H1 (cell line): ENCODE data around the gene OR4K13. TPM values are rescaled to one million over a fixed set of nuclear protein-coding genes. Genes with fewer than 3 reads are reported as not detected.

Experiments used
- BACH1 ChIP-seq: IDR thresholded peaks from 2 replicates; pipeline ENCODE4 v1.6.1; 2012; ENCODE audit warnings: low read length, improper control_type of control experiment
- CHD2 ChIP-seq: IDR thresholded peaks from 2 replicates; pipeline ENCODE4 v1.6.1; 2012; ENCODE audit warnings: low read length, improper control_type of control experiment
- CHD7 ChIP-seq: fragments of 300-600 bp; sonication (generic); IDR thresholded peaks from 2 replicates; pipeline ENCODE4 v1.7.1; 2012; ENCODE audit warnings: low read length, moderate library complexity, mild to moderate bottlenecking, inconsistent platforms; ENCODE audit not compliant: insufficient replicate concordance
- GABPA ChIP-seq: IDR thresholded peaks from 2 replicates; pipeline ENCODE4 v1.6.1; 2011; ENCODE audit warnings: mild to moderate bottlenecking, low read length, moderate library complexity, borderline replicate concordance; ENCODE audit not compliant: insufficient read depth
- HDAC2 ChIP-seq, 2 experiments: fragments of 300-600 bp in 1 of 2; sonication (generic) in 1 of 2; IDR thresholded peaks; 2 replicates each; pipeline ENCODE4 v1.6.1; 2011 to 2012; ENCODE audit warnings: low read depth in 2 of 2, low read length in 2 of 2, mild to moderate bottlenecking in 2 of 2, moderate library complexity in 2 of 2, borderline replicate concordance in 1 of 2, inconsistent platforms in 1 of 2
- JUND ChIP-seq: IDR thresholded peaks from 2 replicates; pipeline ENCODE4 v1.6.1; 2011; ENCODE audit warnings: mild to moderate bottlenecking, improper control_type of control experiment, low read length
- KDM4A ChIP-seq: IDR thresholded peaks from one replicate; pipeline ENCODE4 v1.7.1; 2012; ENCODE audit warnings: low read depth, mild to moderate bottlenecking, moderate library complexity, low read length, inconsistent platforms; ENCODE audit not compliant: severe bottlenecking
- RAD21 ChIP-seq, 2 experiments: IDR thresholded peaks in 1 of 2; conservative IDR thresholded peaks in 1 of 2; 2 replicates each; pipeline ENCODE4 v1.6.1; 2011; ENCODE audit warnings: low read depth in 2 of 2, low read length in 2 of 2, improper control_type of control experiment in 1 of 2, inconsistent platforms in 1 of 2, mild to moderate bottlenecking in 1 of 2, moderate library complexity in 1 of 2
- SP1 ChIP-seq: IDR thresholded peaks from 2 replicates; pipeline ENCODE4 v1.6.1; 2011; ENCODE audit warnings: low read depth, low read length
- SRF ChIP-seq: IDR thresholded peaks from 2 replicates; pipeline ENCODE4 v1.6.1; 2011; ENCODE audit warnings: mild to moderate bottlenecking, low read depth, low read length, moderate library complexity
- TCF12 ChIP-seq: IDR thresholded peaks from 2 replicates; pipeline ENCODE4 v1.6.1; 2011; ENCODE audit warnings: low read depth, mild to moderate bottlenecking, low read length
- polyA plus RNA-seq, 7 experiments: library from polyadenylated mRNA; depleted of rRNA in 3 of 7; stranded (reverse) in 5 of 7; unstranded in 2 of 7; fragments of >200 nt in 5 of 7; fragments of 200-250 nt in 2 of 7; gene quantifications; 1 replicate in 5 of 7; 2 replicates in 1 of 7; 4 replicates in 1 of 7; pipeline versions ENCODE4 v1.2.1 to v1.2.3, GENCODE V29; 2011 to 2013; ENCODE audit warnings: missing spikeins in 2 of 7, mixed read lengths in 2 of 7
- total RNA-seq: library from RNA; stranded (reverse); fragmentation: NEBNext Ultra II Directional; extraction: Animal tissue kit (Norgen Biotek cat#: 25700); gene quantifications from 2 replicates; pipeline ENCODE4 v1.2.1, GENCODE V29; 2021

OR4K13 gene
- total and polyA plus RNA-seq, 2 of the 8 experiments (the other 6 are each of a cell fraction or from before 2014, with no cell fraction given) = not detected

GRCh38 chr14:20044243-20044642, 8.4 kb upstream of the OR4K13 start (continued):
- TF ChIP-seq CHD7 = no peak
- TF ChIP-seq JUND = no peak
- no peak for TF ChIP-seq CHD2
- no peak for TF ChIP-seq SP1
- TF ChIP-seq KDM4A = no peak
- TF ChIP-seq SRF = no peak
- TF ChIP-seq RAD21 (IDR thresholded peaks at IDR 0.05 in 1 of 2, conservative IDR thresholded peaks at IDR 0.05 in 1 of 2; ENCODE audit: low read depth in 2 of 2, low read length in 2 of 2) = no peak
- no peak for TF ChIP-seq HDAC2 (IDR thresholded peaks at IDR 0.05; ENCODE audit: borderline replicate concordance in 1 of 2, low read depth in 2 of 2, low read length in 2 of 2)
- TF ChIP-seq TCF12 = no peak
- TF ChIP-seq BACH1 = no peak
- TF ChIP-seq GABPA = no peak
- TF ChIP-seq, all 59 proteins: peak for 0
